NCI-H2029 treated with DMSO at 0.1 percent for 48 hours (cell line): ENCODE results near the gene CHRM4.

Experiments
- DNase-seq: peaks from one replicate; lab custom pipeline; 2025; lab: John Stamatoyannopoulos, UW

Gene CHRM4

GRCh38 chr11:46402957-46403902 lies 11.7 kb upstream of the CHRM4 start:
- no peak for DNase-seq

- no peak for DNase-seq
Observed at GRCh38 chr11:46397526-46397925, 6.0 kb upstream of the CHRM4 start.

GRCh38 chr11:46393759-46394158 lies 2.2 kb upstream of the CHRM4 start:
- DNase-seq, result no peak

GRCh38 chr11:46393231-46393616 lies 1.6 kb upstream of the CHRM4 start:
- no peak for DNase-seq

- no peak for DNase-seq
Observed at GRCh38 chr11:46392421-46393230, 1.1 kb upstream of the CHRM4 start.

- no peak for DNase-seq
Observed at GRCh38 chr11:46391186-46391577, 394 bp downstream of the CHRM4 start.

GRCh38 chr11:46390331-46391171 lies 1.0 kb downstream of the CHRM4 start:
- DNase-seq, result no peak

- DNase-seq, result peak; percentile 51
Observed at GRCh38 chr11:46389450-46390330, 1.9 kb downstream of the CHRM4 start.

- DNase-seq, result no peak
Observed at GRCh38 chr11:46388619-46389449, 2.7 kb downstream of the CHRM4 start.

- no peak for DNase-seq
Observed at GRCh38 chr11:46387919-46388618, 3.5 kb downstream of the CHRM4 start.

- DNase-seq, result no peak
Observed at GRCh38 chr11:46387456-46387855, 4.1 kb downstream of the CHRM4 start.

GRCh38 chr11:46386674-46387073 lies 4.9 kb downstream of the CHRM4 start:
- no peak for DNase-seq

GRCh38 chr11:46386005-46386578 lies 5.5 kb downstream of the CHRM4 start:
- DNase-seq, result no peak

- DNase-seq, result no peak
Observed at GRCh38 chr11:46385169-46386004, 6.2 kb downstream of the CHRM4 start.

- DNase-seq, result no peak
Observed at GRCh38 chr11:46383974-46384701, 7.4 kb downstream of the CHRM4 start.

GRCh38 chr11:46383404-46383758 lies 8.2 kb downstream of the CHRM4 start:
- DNase-seq, result no peak

GRCh38 chr11:46382646-46383403 lies 8.8 kb downstream of the CHRM4 start:
- DNase-seq, result no peak
